ENCODE data around the gene FOXP1. TPM values are rescaled to one million over a fixed set of nuclear protein-coding genes. Genes with fewer than 3 reads are reported as not detected.

Gene FOXP1
- total and polyA plus RNA-seq, 2 of the 13 experiments (the other 11 are each of a cell fraction or from before 2014, with no cell fraction given) = 40.4 to 59.0 TPM

- TF ChIP-seq TSC22D2 (CRISPR knock-in tag; IDR thresholded peaks at IDR 0.05; ENCODE audit: borderline replicate concordance) (no peak), ZNF354B (CRISPR knock-in tag; IDR thresholded peaks at IDR 0.05) (no peak), ZNF337 (CRISPR knock-in tag; IDR thresholded peaks at IDR 0.05; ENCODE audit: borderline replicate concordance, low read depth) (no peak), ZNF776 (CRISPR knock-in tag; IDR thresholded peaks at IDR 0.05) (no peak), E2F2 (CRISPR knock-in tag; IDR thresholded peaks at IDR 0.05; ENCODE audit: borderline replicate concordance) (no peak), TCF7 (IDR thresholded peaks at IDR 0.05; ENCODE audit: low read depth) (peak; percentile 99), ZNF670 (CRISPR knock-in tag; IDR thresholded peaks at IDR 0.05; ENCODE audit: borderline replicate concordance) (no peak), E2F1 (CRISPR knock-in tag; IDR thresholded peaks at IDR 0.05) (no peak), ZNF136 (CRISPR knock-in tag; IDR thresholded peaks at IDR 0.05; ENCODE audit: low read depth) (no peak), SUZ12 (IDR thresholded peaks at IDR 0.05; ENCODE audit: low read depth, low read length) (no peak), ZNF367 (CRISPR knock-in tag; IDR thresholded peaks at IDR 0.05; ENCODE audit: borderline replicate concordance) (no peak), ZBTB20 (CRISPR knock-in tag; IDR thresholded peaks at IDR 0.05; ENCODE audit: borderline replicate concordance, low read depth) (no peak), STAT6 (CRISPR knock-in tag; IDR thresholded peaks at IDR 0.05; ENCODE audit: borderline replicate concordance) (no peak), SMARCC2 (IDR thresholded peaks at IDR 0.05) (no peak), ZBTB25 (CRISPR knock-in tag; IDR thresholded peaks at IDR 0.05) (no peak), ARID2 (CRISPR knock-in tag; IDR thresholded peaks at IDR 0.05; ENCODE audit: borderline replicate concordance) (no peak), CREM (IDR thresholded peaks at IDR 0.05) (peak; percentile 93), CREM (CRISPR knock-in tag; IDR thresholded peaks at IDR 0.05) (no peak), JDP2 (CRISPR knock-in tag; IDR thresholded peaks at IDR 0.05; ENCODE audit: borderline replicate concordance) (no peak), SP4 (CRISPR knock-in tag; IDR thresholded peaks at IDR 0.05) (no peak), PLRG1 (conservative IDR thresholded peaks at IDR 0.05) (no peak), ZNF747 (CRISPR knock-in tag; IDR thresholded peaks at IDR 0.05; ENCODE audit: borderline replicate concordance) (no peak), TOE1 (CRISPR knock-in tag; IDR thresholded peaks at IDR 0.05) (no peak)
- TF ChIP-seq, protein P1, sequence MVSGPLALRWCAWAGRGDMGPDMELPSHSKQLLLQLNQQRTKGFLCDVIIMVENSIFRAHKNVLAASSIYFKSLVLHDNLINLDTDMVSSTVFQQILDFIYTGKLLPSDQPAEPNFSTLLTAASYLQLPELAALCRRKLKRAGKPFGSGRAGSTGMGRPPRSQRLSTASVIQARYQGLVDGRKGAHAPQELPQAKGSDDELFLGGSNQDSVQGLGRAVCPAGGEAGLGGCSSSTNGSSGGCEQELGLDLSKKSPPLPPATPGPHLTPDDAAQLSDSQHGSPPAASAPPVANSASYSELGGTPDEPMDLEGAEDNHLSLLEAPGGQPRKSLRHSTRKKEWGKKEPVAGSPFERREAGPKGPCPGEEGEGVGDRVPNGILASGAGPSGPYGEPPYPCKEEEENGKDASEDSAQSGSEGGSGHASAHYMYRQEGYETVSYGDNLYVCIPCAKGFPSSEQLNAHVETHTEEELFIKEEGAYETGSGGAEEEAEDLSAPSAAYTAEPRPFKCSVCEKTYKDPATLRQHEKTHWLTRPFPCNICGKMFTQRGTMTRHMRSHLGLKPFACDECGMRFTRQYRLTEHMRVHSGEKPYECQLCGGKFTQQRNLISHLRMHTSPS (CRISPR knock-in tag; IDR thresholded peaks at IDR 0.05; ENCODE audit: low read depth) = no peak
Observed at GRCh38 chr3:71060536-71060935, 523.0 kb downstream of the FOXP1 start (continued).
